Stomach smooth muscle (tissue), 2 donors: ENCODE data around the gene ABLIM1.

ENCODE experiments used
- H3K27ac ChIP-seq: one replicate; pipeline ENCODE4 v1.7.0; 2013; ENCODE audit warnings: mild to moderate bottlenecking, low read length, inconsistent platforms
- H3K27me3 ChIP-seq, 2 donors: one replicate each; pipeline ENCODE4 v1.7.0; 2013; ENCODE audit warnings: low read length in 2 of 2; ENCODE audit not compliant: insufficient read depth in 2 of 2, control insufficient read depth in 1 of 2
- H3K36me3 ChIP-seq, 2 donors: one replicate each; pipeline ENCODE4 v1.7.0; 2013; ENCODE audit warnings: low read length in 2 of 2; ENCODE audit not compliant: control insufficient read depth in 2 of 2, insufficient read depth in 2 of 2
- H3K4me1 ChIP-seq: one replicate; pipeline ENCODE4 v1.7.0; 2013; ENCODE audit warnings: low read length; ENCODE audit not compliant: control insufficient read depth, insufficient read depth
- H3K4me3 ChIP-seq, 2 donors: one replicate each; pipeline ENCODE4 v1.7.0; 2013; ENCODE audit warnings: low read length in 2 of 2
- H3K9ac ChIP-seq, 2 donors: one replicate each; pipeline ENCODE4 v1.7.0; 2013; ENCODE audit warnings: low read length in 2 of 2, mild to moderate bottlenecking in 1 of 2
- H3K9me3 ChIP-seq, 2 donors: one replicate each; pipeline ENCODE4 v1.7.0; 2013; ENCODE audit warnings: low read length in 2 of 2; ENCODE audit not compliant: control insufficient read depth in 2 of 2
- donor health status: healthy.
- donor health status: Pancreatic carcinoma.

The ABLIM1 gene

GRCh38 chr10:114489521-114490310, 168.4 kb downstream of the ABLIM1 start:
- Histone ChIP-seq H3K9me3 (no peaks in the 10 kb centered on the region), H3K27me3 (no peaks in the 10 kb centered on the region), H3K4me3 (no peak overlapping the region), H3K9ac (no peak overlapping the region), H3K4me1 (peaks cover 11% of the 10 kb centered on the region), H3K36me3 (peaks cover 8% of the 10 kb centered on the region in 2 donors), H3K27ac (no peak overlapping the region)

GRCh38 chr10:114487815-114488536, 170.1 kb downstream of the ABLIM1 start:
- no peak overlapping the region for H3K4me3 ChIP-seq
- peaks cover 8% of the 10 kb centered on the region in 2 donors for H3K36me3 ChIP-seq
- no peak overlapping the region for H3K9ac ChIP-seq
- no peaks in the 10 kb centered on the region for H3K27me3 ChIP-seq
- H3K4me1 ChIP-seq: peaks cover 15% of the 10 kb centered on the region
- no peak overlapping the region for H3K27ac ChIP-seq
- H3K9me3 ChIP-seq: no peaks in the 10 kb centered on the region

DNA sequence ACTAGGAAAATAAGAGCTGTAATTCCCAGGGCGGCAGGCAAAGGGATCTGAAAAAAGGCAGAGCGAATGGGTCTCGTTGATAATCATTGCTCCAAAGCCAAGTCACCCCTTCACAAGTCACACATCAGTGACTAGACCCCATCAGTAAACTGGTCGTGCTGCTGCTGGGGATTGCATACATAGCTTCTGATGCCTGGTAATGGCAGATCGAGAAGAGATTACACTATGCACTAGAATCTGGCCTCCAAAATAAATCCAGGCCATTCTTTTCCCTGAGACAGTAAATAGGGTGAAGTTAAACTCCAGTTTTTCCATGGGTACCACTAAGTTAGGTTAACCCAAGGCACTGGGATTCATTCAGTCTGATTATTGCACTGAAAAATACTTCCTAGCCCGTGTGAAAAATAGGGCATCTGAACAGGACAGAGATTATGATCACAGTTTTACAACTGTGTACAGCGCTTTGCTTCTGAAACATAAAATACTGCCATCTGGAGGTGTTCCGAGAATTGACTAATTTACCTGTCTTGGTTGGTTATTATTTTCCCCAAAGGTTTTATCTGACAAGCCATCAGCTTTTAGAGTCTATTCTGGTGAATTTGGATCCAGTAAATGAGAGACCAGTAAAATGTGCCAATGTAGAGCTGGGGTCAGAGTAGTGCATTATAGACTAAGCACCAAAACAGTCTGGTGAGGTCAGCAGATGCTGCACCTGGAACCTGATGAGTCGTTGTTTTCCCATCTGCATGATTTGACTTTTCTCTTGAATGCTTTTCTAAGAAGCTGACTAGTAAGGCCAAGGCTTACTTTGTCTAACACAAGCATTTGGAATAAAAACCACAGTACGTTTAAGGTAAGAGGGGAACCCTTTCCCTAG, 170.9 kb downstream of the ABLIM1 start:
- Histone ChIP-seq H3K27ac (no peak overlapping the region), H3K4me1 (peaks cover 11% of the 10 kb centered on the region), H3K36me3 (peaks cover 8% of the 10 kb centered on the region in 2 donors), H3K9ac (no peak overlapping the region), H3K9me3 (no peaks in the 10 kb centered on the region), H3K27me3 (no peaks in the 10 kb centered on the region), H3K4me3 (no peak overlapping the region)

- H3K27me3 ChIP-seq: no peaks in the 10 kb centered on the region
- H3K27ac ChIP-seq: no peak overlapping the region
- H3K9ac ChIP-seq: no peak overlapping the region
- H3K4me3 ChIP-seq: no peak overlapping the region
- H3K9me3 ChIP-seq: no peaks in the 10 kb centered on the region
- H3K36me3 ChIP-seq: peaks cover 8% of the 10 kb centered on the region in 2 donors
- H3K4me1 ChIP-seq: peaks cover 3% of the 10 kb centered on the region
These were observed 172.2 kb downstream of the ABLIM1 start for GRCh38 chr10:114485696-114486400.

DNA sequence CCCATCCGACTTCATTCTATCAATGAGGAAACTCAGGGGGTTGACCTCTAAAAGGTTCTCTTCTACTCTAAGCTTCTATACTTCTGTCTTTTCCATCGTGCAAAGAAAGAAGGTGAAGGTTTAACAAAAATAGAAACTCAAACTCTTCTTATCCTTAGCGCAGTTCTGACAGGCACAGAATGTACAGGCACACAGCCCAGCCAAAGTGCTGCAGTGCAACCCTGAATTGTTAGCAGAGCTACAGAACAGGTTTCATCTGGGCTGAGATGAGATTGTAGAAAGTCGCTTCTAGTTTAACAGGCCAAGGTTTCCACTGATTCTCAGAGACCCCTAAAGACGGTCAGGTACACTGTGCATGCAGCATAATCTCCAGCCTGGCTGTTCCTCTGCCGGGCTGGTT, 174.5 kb downstream of the ABLIM1 start:
- Histone ChIP-seq H3K27ac (no peak overlapping the region), H3K4me1 (peaks cover 3% of the 10 kb centered on the region), H3K27me3 (no peaks in the 10 kb centered on the region), H3K9me3 (no peaks in the 10 kb centered on the region), H3K9ac (no peak overlapping the region), H3K36me3 (peaks cover 4 to 8% of the 10 kb centered on the region in 2 donors), H3K4me3 (no peak overlapping the region)

DNA sequence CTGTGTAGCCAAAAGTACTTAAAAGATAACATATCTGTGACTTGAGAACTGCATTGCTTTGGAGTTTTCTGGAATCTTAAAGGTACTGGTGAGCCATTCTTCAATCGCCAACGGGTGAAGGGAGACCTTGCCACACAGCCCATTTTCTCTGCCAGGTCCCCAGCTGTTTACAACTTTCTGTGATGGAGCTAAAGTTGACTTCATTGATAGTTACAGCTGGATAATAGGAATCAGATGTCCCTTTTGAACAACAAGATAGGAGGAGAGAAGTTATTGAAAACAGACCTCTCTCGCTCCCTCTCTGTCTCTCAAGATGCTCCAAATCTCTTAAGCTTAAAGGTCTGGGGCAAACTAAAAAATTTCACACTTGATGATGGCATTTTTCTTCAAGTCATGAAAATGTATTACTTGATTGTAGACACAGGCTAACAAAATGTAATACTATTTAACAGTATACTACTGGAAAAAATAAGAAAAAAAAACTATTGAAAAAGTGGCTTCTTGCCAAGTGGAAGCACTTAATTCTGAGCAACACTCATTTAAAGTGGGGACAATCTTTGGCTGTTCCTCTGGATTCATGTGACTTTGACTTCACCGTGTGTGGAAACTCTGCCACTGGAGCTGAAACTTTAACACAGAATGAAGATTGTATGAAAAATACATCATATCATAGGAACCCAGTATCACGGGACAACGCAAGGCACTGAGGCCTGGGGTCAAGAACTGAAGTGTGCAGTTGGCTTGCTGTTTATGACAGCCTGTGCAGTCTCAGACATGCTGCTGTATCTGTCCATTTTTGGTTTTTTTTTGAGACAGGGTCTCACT, 175.4 kb downstream of the ABLIM1 start:
- no peak overlapping the region for H3K9ac ChIP-seq
- H3K4me1 ChIP-seq: peaks cover 3% of the 10 kb centered on the region
- peaks cover 4 to 8% of the 10 kb centered on the region in 2 donors for H3K36me3 ChIP-seq
- no peak overlapping the region for H3K27ac ChIP-seq
- H3K4me3 ChIP-seq: no peak overlapping the region
- no peaks in the 10 kb centered on the region for H3K9me3 ChIP-seq
- no peaks in the 10 kb centered on the region for H3K27me3 ChIP-seq

DNA sequence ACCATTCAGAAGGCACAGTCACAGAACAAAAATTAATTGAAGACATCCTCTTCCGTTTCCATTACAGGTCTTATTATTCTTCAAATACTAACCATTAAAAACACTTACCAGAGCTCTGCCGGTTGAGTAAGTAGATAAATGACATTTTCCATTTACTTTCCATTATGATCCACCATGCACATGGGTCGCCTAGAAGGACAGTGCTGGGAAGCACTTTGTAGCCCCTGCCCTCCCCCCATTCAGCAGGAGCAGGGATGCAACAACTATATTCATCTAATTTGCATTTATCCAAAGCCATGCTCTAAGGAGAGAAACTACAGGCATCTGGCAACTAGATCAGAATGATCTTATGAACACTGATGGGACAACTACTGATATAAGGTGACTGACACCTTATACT, 177.0 kb downstream of the ABLIM1 start:
- Histone ChIP-seq H3K36me3 (peaks cover 0 to 4% of the 10 kb centered on the region in 2 donors), H3K9me3 (no peaks in the 10 kb centered on the region), H3K27me3 (no peaks in the 10 kb centered on the region), H3K27ac (no peak overlapping the region), H3K9ac (no peak overlapping the region), H3K4me1 (peaks cover 3% of the 10 kb centered on the region), H3K4me3 (no peak overlapping the region)

GRCh38 chr10:114479836-114480235, 178.2 kb downstream of the ABLIM1 start:
- Histone ChIP-seq H3K9ac (no peak overlapping the region), H3K27me3 (no peaks in the 10 kb centered on the region), H3K27ac (no peak overlapping the region), H3K4me1 (peaks cover 3% of the 10 kb centered on the region), H3K9me3 (no peaks in the 10 kb centered on the region), H3K36me3 (no peaks in the 10 kb centered on the region), H3K4me3 (no peak overlapping the region)

DNA sequence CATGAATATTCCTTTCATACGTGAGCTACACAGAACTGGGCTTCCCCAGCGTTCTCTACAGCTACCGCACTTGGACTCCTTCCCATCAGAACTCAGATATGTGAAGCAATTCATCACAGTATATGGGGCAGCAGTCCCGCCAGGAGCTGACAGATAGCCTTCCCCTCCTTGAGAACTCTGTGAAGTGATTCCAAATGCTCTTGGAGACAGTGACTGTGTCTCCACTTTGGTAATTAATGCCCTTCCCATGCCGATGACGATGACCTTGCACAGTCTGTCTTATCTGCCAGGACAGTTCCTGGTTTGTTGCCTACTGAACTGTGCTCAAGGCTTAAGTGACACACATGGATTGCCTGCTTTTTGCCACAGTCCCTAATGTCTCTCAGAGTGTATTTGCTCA, 178.8 kb downstream of the ABLIM1 start:
- Histone ChIP-seq H3K27ac (no peak overlapping the region), H3K36me3 (no peaks in the 10 kb centered on the region), H3K9me3 (no peaks in the 10 kb centered on the region), H3K27me3 (no peaks in the 10 kb centered on the region), H3K4me1 (peaks cover 3% of the 10 kb centered on the region), H3K4me3 (no peak overlapping the region), H3K9ac (no peak overlapping the region)
